Epidermal melanocyte (primary cell): ENCODE data around the gene ZDHHC14.

ENCODE experiments used
- DNase-seq: peaks from one replicate; pipeline ENCODE4 v3.0.0; 2011; ENCODE audit warnings: low spot score; ENCODE audit not compliant: insufficient read length

The ZDHHC14 gene

DNA sequence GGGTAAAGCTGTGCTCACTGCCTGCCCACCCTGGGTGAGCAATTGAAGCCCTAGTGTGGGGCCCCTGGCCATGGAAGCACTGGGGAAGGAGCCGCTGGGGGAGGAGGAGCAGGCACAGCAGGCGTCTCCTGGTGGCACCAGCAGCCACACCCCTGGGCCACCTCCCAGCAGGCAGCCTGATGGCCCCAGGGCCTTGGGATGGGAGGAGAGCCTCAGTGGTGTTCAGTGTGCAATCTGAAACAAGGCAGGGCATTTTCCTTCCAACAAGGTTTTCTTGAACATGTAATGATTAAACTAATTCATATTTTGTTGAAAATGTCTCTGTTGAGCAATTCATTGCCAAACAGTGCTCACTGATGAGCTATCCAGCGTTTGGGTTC lies 151.0 kb downstream of the ZDHHC14 start:
- DNase-seq = no peak

GRCh38 chr6:157533048-157533871 lies 152.3 kb downstream of the ZDHHC14 start:
- DNase-seq = no peak

DNA sequence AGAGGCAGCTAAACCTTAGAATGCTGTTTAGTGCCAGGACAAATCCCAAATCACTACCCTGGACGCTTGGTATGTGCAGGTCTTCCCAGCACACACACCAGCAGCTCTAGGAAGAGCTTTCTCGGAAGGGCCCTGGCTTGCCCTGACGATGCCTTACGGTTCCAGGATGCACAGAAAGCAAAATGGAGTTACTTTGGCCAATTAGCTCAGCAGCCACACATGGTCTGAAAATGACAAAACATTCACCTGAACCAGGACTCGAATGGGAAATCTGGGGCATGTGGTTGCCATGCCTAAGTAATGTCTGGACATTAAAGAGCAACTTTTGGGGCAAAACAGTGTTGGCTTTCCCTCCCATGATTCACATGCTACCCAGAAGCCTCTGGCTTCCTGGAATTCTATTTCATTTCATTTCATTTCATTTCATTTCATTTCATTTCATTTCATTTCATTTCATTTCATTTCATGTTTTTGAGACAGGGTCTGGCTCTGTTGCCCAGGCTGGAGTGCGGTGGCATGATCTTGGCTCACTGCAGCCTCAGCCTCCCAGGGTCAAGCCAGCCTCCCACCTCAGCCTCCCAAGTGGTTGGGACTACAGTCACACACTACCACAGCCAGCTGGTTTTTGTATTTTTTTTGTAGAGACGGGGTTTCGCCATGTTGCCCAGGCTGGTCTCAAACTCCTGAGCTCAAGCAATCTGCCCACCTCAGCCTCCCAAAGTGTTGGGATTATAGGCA lies 153.3 kb downstream of the ZDHHC14 start:
- DNase-seq = no peak

DNA sequence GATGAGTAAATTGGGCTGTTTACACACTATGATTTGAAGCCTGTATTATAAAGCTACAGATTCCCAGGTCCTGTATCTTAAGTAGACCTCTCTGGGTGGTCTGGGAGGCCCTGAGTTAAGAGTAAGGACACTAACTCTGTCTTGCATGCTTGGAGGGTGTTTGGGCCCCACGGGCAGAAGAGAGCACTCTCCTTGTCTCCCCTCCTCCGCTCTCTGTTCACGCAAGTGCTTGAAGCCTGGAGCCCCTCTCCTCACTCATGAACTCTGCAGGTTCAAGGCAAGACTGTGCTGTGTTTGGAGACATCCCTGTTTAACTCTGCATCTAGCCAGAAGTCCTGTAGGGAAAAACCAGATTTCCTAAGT lies 154.0 kb downstream of the ZDHHC14 start:
- no peak for DNase-seq

GRCh38 chr6:157535340-157536222 lies 154.6 kb downstream of the ZDHHC14 start:
- DNase-seq = no peak

DNA sequence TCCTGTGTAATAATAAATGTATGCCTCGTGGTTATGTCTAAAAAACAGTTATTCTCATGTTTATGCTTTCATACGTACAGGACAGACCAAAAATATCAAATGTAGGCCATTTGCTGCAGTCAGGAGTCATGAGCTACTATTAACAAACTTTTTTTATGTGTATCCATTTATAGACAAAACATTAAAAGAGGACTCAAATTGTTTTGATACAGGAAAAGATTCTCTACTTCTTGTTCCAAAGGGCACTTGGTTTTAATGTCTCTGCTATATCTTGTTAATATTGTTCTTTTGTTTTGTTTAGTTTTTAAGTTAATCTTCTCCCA lies 155.2 kb downstream of the ZDHHC14 start:
- no peak for DNase-seq

DNA sequence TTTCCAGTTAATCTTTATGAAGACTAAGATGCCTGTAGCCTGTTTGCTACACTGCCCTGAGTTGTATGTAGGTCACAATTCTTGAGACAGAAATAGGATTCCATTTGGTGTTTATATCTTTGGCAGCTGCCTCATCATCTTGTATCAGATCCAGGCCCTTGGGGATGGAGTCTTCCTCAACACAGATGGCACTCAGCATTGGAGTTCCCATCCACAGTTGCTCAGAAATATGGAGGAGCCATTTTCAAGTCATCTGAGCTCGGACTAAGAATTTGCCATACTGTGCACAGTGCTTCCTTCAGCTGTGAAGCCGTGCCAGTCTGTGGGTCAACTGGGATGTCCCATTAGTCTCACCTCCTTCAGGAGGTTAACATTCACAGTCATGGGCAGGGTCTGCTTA lies 156.6 kb downstream of the ZDHHC14 start:
- DNase-seq = no peak

- DNase-seq = no peak
Observed at GRCh38 chr6:157538168-157538567, 157.2 kb downstream of the ZDHHC14 start.

GRCh38 chr6:157538698-157539097 lies 157.7 kb downstream of the ZDHHC14 start:
- no peak for DNase-seq

- DNase-seq = no peak
Observed at GRCh38 chr6:157539421-157539822, 158.4 kb downstream of the ZDHHC14 start.

GRCh38 chr6:157539900-157540752 lies 159.1 kb downstream of the ZDHHC14 start:
- no peak for DNase-seq

GRCh38 chr6:157541618-157542413 lies 160.8 kb downstream of the ZDHHC14 start:
- DNase-seq = no peak

GRCh38 chr6:157542414-157543160 lies 161.6 kb downstream of the ZDHHC14 start:
- DNase-seq = no peak

DNA sequence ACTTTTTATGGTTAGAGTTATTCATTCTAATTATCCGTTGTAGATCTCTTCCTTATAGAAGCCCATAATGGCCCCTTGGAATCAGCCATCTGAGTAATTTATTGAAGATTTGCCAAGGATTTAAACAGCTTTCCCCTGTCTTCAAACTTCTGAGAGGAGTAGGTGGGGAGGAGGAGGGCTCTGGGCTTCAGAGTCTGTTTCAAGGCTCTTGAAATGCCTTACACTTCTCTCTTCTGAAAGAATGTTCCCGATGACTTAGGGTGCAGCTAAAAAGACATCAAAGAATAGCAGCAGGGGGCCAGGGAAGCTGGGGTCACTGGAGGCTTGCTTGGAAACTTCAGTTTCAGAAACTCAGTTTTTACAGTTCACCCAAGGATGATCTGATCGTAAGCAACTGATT lies 165.3 kb downstream of the ZDHHC14 start:
- no peak for DNase-seq

- DNase-seq = no peak
Observed at GRCh38 chr6:157547112-157547511, 166.1 kb downstream of the ZDHHC14 start.

GRCh38 chr6:157548635-157549467 lies 167.9 kb downstream of the ZDHHC14 start:
- DNase-seq = no peak

DNA sequence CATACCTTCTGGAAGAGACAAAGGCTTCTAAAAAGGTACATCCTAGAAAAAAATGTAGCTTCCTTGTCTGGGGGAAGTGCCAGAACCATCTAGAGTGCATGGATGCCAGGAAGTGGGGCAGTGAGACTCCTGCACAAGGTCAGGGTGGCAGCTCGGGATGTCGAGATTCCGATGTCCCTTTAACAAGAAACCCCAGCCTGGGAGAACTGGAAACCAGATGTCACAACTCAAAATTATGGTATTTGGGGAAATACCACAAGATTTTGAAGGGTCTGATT lies 168.4 kb downstream of the ZDHHC14 start:
- DNase-seq = no peak

DNA sequence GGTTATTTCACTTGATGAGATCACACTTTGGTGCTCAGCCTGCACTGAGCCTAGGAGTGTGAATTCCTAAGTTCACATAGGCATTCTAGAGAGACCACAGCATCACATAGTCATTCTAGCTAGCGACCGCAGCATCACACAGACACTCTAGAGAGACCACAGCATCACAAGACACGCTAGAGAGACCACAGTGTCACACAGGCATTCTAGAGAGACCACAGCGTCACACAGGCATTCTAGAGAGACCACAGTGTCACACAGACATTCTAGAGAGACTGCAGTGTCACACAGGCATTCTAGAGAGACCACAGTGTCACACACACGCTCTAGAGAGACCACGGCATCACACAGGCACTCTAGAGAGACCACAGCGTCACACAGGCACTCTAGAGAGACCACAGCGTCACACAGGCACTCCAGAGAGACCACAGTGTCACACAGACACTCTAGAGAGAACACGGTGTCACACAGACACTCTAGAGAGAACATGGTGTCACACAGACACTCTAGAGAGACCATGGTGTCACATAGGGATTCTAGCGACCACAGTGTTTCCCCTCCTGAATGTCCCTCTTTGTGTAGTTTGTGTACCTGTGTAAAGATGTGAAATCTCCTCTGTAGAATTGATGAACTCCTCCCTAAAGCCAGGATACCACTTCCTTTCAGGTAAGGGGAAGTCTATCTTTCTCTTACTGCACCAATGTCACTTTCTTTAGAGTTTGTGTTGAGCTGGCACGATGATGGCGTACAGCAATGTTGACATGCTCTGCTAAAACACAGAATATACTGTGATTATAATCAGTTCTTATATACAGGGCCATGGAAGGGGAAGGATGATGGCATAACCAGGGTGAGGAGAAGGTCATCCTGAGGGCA lies 169.4 kb downstream of the ZDHHC14 start:
- no peak for DNase-seq
